Keratinocyte (primary cell): Measurements from ENCODE around the gene CCNYL1.

Experiments used
- EZH2 ChIP-seq: IDR thresholded peaks from one replicate; pipeline ENCODE4 v1.6.1; 2012; ENCODE audit warnings: inconsistent platforms, mild to moderate bottlenecking, low read length, moderate library complexity
- TF ChIP-seq, protein P1 (sequence below), 3 experiments: IDR thresholded peaks in 1 of 3; conservative IDR thresholded peaks in 1 of 3; optimal IDR thresholded peaks in 1 of 3; 2 replicates in 2 of 3; 3 replicates in 1 of 3; pipeline versions ENCODE3 to v1.5.1; 2011; ENCODE audit warnings: low read length in 3 of 3, mild to moderate bottlenecking in 3 of 3, moderate library complexity in 2 of 3, control low read depth in 1 of 3, inconsistent platforms in 1 of 3; ENCODE audit not compliant: insufficient read depth in 2 of 3; ENCODE audit errors: extremely low read depth in 1 of 3

DNA sequence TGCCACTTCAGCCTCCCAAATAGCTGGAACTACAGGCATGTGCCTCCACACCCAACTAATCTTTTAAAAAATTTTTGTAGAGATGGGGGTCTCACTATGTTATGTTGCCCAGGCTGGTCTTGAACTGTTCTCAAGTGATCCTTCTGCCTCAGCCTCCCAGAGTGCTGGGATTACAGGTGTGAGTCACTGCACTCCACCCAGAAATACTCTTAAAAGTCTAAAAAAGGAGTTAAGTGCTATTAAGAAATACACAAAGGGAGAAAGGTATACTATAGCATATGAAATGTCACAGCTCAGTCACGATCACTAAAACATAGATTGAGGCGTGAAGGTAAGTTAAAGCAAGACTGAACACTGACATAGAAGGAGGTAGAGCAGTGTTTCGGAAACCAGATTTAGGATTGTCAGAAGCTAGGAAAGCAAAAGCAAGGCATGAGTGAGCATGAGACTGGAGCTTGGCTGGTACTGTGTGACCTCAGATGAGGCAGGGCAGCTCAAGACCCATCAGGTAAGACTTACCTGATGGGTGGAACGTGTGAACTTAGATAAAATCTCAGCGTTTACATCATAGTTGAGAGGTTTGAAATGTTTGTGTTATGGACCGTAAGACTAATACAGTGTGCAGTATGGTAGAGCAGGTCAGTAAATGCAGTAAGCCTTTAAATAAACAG lies 9.2 kb downstream of the CCNYL1 start:
- TF ChIP-seq, protein P1, sequence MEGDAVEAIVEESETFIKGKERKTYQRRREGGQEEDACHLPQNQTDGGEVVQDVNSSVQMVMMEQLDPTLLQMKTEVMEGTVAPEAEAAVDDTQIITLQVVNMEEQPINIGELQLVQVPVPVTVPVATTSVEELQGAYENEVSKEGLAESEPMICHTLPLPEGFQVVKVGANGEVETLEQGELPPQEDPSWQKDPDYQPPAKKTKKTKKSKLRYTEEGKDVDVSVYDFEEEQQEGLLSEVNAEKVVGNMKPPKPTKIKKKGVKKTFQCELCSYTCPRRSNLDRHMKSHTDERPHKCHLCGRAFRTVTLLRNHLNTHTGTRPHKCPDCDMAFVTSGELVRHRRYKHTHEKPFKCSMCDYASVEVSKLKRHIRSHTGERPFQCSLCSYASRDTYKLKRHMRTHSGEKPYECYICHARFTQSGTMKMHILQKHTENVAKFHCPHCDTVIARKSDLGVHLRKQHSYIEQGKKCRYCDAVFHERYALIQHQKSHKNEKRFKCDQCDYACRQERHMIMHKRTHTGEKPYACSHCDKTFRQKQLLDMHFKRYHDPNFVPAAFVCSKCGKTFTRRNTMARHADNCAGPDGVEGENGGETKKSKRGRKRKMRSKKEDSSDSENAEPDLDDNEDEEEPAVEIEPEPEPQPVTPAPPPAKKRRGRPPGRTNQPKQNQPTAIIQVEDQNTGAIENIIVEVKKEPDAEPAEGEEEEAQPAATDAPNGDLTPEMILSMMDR (optimal IDR thresholded peaks at IDR 0.05 in 1 of 3, IDR thresholded peaks at IDR 0.05 in 1 of 3, conservative IDR thresholded peaks at IDR 0.05 in 1 of 3; ENCODE audit: extremely low read depth in 1 of 3, insufficient read depth in 2 of 3, low read length in 3 of 3), result no peak
- TF ChIP-seq EZH2, result no peak
